Measurements from ENCODE around the gene APBA2.

DNA sequence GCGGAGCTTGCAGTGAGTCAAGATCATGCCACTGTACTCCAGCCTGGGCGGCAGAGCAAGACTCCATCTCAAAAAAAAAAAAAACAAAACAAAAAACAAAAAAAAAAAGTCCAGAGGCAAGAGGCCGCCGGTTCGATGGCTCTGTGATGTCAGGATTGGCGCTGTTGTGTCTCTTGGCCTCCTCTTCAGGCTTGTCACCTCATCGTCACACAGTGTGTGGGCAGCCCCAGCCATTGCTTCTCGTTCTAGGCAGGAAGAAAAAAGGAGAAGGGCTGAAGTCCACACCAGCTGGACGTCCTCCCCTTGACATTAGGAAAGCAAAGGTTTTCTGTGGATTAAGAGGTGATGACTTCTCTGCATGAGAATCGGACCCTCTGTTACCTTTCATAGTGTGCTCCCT, 192.8 kb downstream of the APBA2 start:
- TF ChIP-seq, protein P1, sequence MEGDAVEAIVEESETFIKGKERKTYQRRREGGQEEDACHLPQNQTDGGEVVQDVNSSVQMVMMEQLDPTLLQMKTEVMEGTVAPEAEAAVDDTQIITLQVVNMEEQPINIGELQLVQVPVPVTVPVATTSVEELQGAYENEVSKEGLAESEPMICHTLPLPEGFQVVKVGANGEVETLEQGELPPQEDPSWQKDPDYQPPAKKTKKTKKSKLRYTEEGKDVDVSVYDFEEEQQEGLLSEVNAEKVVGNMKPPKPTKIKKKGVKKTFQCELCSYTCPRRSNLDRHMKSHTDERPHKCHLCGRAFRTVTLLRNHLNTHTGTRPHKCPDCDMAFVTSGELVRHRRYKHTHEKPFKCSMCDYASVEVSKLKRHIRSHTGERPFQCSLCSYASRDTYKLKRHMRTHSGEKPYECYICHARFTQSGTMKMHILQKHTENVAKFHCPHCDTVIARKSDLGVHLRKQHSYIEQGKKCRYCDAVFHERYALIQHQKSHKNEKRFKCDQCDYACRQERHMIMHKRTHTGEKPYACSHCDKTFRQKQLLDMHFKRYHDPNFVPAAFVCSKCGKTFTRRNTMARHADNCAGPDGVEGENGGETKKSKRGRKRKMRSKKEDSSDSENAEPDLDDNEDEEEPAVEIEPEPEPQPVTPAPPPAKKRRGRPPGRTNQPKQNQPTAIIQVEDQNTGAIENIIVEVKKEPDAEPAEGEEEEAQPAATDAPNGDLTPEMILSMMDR (IDR thresholded peaks at IDR 0.05), result no peak
- no peak for TF ChIP-seq POLR2A (IDR thresholded peaks at IDR 0.05)
